Calu3 (cell line): ENCODE data around the gene SRXN1. TPM values are rescaled to one million over a fixed set of nuclear protein-coding genes. Genes with fewer than 3 reads are reported as not detected.

Experiments
- BruUV-seq: library from RNA; stranded (reverse); fragments of 400-500 nt; replicated peaks from 2 replicates; lab custom pipeline; 2021; lab: Mats Ljungman, UMichigan
- CTCF ChIA-PET: fragments of 300-600 bp; sonication (Branson Sonifier 250); formaldehyde crosslinking; loops from one replicate; lab custom pipeline; 2022; ENCODE audit warnings: antibody characterized with exemption; lab: Charles Lee
- DNase-seq: peaks from one replicate; pipeline ENCODE4 v3.0.0; 2022
- H3K27ac Mint-ChIP-seq: one replicate; pipeline ENCODE4 v1.8.0; 2022; ENCODE audit warnings: mixed read lengths; ENCODE audit not compliant: unreplicated experiment
- H3K27me3 Mint-ChIP-seq: one replicate; pipeline ENCODE4 v1.8.0; 2022; ENCODE audit warnings: mixed read lengths; ENCODE audit not compliant: unreplicated experiment
- H3K36me3 Mint-ChIP-seq: one replicate; pipeline ENCODE4 v1.8.0; 2022; ENCODE audit warnings: mild to moderate bottlenecking, moderate library complexity, mixed read lengths; ENCODE audit not compliant: insufficient read depth, unreplicated experiment
- H3K4me1 Mint-ChIP-seq: one replicate; pipeline ENCODE4 v1.8.0; 2022; ENCODE audit warnings: mild to moderate bottlenecking, low read depth, mixed read lengths; ENCODE audit not compliant: unreplicated experiment
- H3K4me3 Mint-ChIP-seq: one replicate; pipeline ENCODE4 v1.8.0; 2022; ENCODE audit warnings: mild to moderate bottlenecking, low read depth, moderate library complexity, mixed read lengths; ENCODE audit not compliant: unreplicated experiment
- H3K9me3 Mint-ChIP-seq: one replicate; pipeline ENCODE4 v1.8.0; 2022; ENCODE audit warnings: low read depth, mixed read lengths; ENCODE audit not compliant: unreplicated experiment
- intact Hi-C: fragments of 100-400 bp; cut with micrococcal nuclease; formaldehyde crosslinking; loops from one replicate; pipeline ENCODE4 v1.10.0; 2022; ENCODE audit not compliant: unreplicated experiment
- total RNA-seq: library from RNA; stranded (reverse); gene quantifications from 2 replicates; pipeline ENCODE4 v1.2.3, GENCODE V29; 2022
- TF ChIP-seq, protein P1 (sequence below): fragments of 200-600 bp; IDR thresholded peaks from one replicate; pipeline ENCODE4 v1.8.0; 2022; ENCODE audit warnings: antibody characterized with exemption; ENCODE audit not compliant: unreplicated experiment

The SRXN1 gene
- total RNA-seq, 1 experiment from 2014 or later = 17.4 TPM

DNA sequence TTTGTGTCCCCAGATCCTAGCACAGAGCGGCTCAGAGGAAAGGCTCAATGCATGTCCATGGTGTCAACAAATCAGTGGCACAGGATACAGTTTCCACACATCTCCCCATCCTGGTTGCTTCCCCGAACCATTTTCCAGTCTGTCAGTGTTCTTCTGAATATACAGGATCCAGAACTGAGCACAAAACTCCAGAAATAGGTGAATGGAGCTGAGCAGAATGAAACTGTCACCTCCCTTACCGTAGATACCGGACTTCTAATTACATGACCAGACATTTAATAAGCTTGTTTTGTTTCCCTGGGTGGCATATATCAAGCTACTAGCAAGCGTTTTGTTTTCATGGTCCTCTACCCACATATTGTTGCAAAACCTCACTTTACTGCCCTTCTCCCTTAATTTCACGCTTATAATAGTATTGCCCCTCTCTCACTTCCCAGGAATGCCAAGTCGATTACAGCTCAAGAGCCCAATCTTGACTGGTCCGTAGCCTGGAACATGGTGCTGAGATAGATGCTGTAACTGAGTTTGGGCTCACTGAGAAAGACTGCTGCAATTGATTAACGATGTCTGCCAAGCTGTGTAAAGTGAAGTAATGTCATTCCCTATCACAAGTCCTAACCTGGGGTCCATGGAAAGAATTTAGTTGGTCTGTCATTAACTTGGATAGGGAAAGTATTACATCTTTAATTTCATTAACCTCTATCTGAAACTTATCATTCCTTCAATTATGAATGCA, 34.6 kb upstream of the SRXN1 start:
- intact Hi-C loops = no loop called here
- Mint-ChIP-seq H3K4me3 (no peak overlapping the region), H3K27me3 (peaks cover 39% of the 10 kb centered on the region), H3K9me3 (no peaks in the 10 kb centered on the region), H3K36me3 (no peaks in the 10 kb centered on the region), H3K4me1 (no peaks in the 10 kb centered on the region), H3K27ac (no peak overlapping the region)
- DNase-seq = no peak
- TF ChIP-seq, protein P1, sequence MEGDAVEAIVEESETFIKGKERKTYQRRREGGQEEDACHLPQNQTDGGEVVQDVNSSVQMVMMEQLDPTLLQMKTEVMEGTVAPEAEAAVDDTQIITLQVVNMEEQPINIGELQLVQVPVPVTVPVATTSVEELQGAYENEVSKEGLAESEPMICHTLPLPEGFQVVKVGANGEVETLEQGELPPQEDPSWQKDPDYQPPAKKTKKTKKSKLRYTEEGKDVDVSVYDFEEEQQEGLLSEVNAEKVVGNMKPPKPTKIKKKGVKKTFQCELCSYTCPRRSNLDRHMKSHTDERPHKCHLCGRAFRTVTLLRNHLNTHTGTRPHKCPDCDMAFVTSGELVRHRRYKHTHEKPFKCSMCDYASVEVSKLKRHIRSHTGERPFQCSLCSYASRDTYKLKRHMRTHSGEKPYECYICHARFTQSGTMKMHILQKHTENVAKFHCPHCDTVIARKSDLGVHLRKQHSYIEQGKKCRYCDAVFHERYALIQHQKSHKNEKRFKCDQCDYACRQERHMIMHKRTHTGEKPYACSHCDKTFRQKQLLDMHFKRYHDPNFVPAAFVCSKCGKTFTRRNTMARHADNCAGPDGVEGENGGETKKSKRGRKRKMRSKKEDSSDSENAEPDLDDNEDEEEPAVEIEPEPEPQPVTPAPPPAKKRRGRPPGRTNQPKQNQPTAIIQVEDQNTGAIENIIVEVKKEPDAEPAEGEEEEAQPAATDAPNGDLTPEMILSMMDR = no peak
- CTCF ChIA-PET = interaction anchor here (1.4 kb wide), 1 partner anchor 8 kb away, joined by 3 read pairs; no protein-coding TSS in a partner anchor
- BruUV-seq = no TSS peak

DNA sequence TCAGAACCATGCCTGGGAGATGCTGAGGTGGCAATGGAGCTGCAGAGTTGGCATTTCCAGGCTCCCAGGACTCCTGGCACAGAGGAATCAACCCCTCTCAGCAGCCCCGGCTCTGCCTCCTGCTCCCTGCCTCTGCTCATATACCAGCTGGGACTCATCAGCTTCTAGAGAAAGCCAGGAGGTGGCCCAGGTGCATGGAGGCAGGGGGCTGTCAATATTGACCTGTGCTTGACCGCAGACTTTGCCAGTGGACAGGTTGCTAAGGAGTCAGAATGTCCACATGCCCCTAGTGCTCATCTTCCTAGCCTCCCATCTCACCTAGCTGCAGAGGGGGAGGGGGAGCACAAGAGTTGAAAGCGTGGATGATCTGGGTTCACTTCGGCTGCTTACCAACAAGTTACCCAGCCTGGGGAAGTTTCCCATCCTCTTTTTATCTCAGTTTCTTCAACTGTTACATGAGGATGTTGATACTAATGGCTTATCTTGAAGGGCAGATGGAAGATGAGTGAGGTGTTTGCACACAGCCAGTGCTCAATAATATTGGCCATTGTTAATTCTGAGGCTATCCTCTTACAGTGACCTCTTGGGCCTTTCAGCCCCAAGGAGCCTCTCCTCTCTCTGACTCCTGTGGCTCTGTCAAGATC, 31.8 kb upstream of the SRXN1 start:
- H3K4me1 Mint-ChIP-seq = no peaks in the 10 kb centered on the region
- intact Hi-C loops = no loop called here
- CTCF ChIA-PET = no interaction called here
- BruUV-seq = no TSS peak
- DNase-seq = no peak
- H3K4me3 Mint-ChIP-seq = no peak overlapping the region
- H3K27ac Mint-ChIP-seq = no peak overlapping the region
- H3K36me3 Mint-ChIP-seq = no peaks in the 10 kb centered on the region
- TF ChIP-seq, protein P1 = no peak
- H3K9me3 Mint-ChIP-seq = no peaks in the 10 kb centered on the region
- peaks cover 40% of the 10 kb centered on the region for H3K27me3 Mint-ChIP-seq

DNA sequence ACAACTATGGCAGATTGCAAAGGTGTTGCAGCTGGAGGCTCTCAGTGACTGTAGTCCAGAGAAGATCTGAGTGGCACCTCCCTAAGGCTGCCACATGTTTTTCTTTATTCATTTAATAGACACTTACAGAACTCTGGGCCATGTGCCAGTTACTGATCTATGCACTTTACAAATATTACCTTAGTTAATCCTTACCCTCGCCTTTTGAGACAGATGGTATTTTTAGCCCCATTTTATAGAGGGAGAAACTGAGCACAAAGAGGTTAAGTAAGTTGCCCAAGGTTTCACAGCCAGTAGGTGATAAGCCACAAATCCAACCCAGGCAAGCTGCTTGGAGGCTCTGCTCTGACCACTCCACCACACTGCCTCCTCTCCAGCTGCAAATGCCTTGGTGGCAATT, 29.1 kb upstream of the SRXN1 start:
- Mint-ChIP-seq H3K4me1 (no peaks in the 10 kb centered on the region), H3K36me3 (no peaks in the 10 kb centered on the region), H3K4me3 (no peak overlapping the region), H3K9me3 (no peaks in the 10 kb centered on the region), H3K27me3 (peaks cover 38% of the 10 kb centered on the region), H3K27ac (no peak overlapping the region)
- intact Hi-C loops = no loop called here
- CTCF ChIA-PET = no interaction called here
- DNase-seq = no peak
- BruUV-seq = no TSS peak
- TF ChIP-seq, protein P1 = no peak

DNA sequence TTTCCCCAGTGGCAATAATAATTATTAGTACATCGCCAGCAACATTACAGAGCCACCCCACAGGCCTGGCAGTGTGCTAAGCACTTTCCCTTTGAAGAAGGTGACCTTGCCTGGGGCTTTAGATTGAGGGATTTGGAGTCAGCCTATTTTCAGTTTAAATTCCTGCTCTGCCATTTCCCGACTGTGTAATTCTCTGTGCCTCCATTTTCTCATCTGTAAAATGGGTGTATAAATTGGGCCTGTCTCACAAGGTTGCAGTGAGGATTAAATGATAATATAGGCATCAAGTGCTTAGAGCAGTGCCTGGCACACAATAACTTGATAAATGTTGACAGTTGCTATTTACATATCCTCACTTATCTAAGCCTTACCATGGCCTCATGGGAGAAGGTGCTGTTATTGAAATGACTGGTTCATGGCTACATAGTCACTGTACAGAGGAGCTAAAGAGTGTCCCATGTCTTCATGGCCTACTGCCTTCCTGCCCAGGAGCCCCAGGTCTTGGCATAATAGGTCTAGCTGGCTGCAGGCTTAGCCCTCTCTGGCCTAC, 27.7 kb upstream of the SRXN1 start:
- Mint-ChIP-seq H3K9me3 (no peaks in the 10 kb centered on the region), H3K36me3 (no peaks in the 10 kb centered on the region), H3K4me1 (peaks cover 7% of the 10 kb centered on the region), H3K27me3 (peaks cover 40% of the 10 kb centered on the region), H3K4me3 (no peak overlapping the region), H3K27ac (no peak overlapping the region)
- DNase-seq = no peak
- TF ChIP-seq, protein P1 = no peak
- intact Hi-C loops = no loop called here
- CTCF ChIA-PET = no interaction called here
- BruUV-seq = no TSS peak
